Stimulated activated CD4-positive, alpha-beta T cell treated with anti-CD3 and anti-CD28 coated beads, Interleukin-1b, Interleukin-23, amount 100 ng/mL, for 4 hours (primary cell): ENCODE results near the gene ALLC.

Experiments used
- DNase-seq, 2 donors: peaks; one replicate each; pipeline ENCODE4 v3.0.0-alpha.2; 2020; ENCODE audit warnings: low read depth in 2 of 2

Gene ALLC

DNA sequence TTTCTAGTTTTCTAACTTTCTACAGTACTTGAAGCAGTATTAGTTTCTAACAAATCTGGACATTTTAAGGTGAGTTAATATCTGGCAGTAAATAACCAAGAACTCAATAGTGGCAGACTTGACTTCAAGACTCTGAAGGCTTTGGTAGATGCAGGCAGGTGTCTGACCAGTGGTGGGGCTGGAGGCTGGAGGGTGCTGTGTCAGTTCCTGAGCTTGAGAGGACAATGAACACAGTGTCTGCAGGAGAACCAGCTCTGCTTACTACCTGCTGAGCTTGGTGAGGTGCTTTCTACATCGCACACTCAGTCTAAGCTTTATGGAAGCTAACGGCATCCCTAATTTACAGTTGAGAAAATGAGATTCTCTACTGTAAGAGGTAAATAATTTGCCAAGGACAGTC, 21.2 kb downstream of the ALLC start:
- DNase-seq = no peak

DNA sequence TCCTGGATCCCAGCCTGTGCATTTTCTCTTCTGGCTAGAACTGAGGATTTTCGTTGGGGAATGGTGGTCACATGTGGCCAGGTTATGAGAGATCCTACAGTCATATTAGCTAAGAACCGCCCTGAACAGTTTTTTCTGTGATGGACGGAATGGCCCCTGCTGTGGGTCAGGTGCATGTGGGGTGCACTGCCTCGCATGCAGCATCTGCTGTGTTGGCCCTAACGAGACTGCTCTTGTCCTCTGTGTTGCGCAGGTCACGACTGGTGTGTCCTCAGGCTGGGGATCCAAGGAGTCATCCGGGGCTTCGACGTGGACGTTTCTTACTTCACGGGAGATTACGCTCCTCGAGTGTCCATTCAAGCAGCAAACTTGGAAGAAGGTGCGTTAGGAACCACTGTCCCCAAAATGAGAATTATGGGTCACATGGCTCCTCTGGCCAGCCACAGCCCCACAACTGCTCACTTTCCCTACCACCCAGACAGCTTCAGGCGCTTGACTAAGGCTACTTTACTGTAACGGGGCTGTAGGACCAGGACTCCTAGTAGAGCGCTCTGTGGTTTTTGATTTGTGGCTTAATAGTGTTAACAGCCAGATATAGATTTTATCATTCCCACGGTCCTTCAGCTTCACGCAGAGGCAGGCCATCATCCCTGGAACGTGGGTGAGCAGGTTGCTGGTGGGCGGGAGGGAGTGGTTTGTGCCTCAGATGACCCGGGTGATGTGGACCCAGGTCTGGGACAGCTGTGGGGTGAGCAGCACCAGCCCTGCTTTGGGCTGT, 21.8 kb downstream of the ALLC start:
- no peak for DNase-seq

DNA sequence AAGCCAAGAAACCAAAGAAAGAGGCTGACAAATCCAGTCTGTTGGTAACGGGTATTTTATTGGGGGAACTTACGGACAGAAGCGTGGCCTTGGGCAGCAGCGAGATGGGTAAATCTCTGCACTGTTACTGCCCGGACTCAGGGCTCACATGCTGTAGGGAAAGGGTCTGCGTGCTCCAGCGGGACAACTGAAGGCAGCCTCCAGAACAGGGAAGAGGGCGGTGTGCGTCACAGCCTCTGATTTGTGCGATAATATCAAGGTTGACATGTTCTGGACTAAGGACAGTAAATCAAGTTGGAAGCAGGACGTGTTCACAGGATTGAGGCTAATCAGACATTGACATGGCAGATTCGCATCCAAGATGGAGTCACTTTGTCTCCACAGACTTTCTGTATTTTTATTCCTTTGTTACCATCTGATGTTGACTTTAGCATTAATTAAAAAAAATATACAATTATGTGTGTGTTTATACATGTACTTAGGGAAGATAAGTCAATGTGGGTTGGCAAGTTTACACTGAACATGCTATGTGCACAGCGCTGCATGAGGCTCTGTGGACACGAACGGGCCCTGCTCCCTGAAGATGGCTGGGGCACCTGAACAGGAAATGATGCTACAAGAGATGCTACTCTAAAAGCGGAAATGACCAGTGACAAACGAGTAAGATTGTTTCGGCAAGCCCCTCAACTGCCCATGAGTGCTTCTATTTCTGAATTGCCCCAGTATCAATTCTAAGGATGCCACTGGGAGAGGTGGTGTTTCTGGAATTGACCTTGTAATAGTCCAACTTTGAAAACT, 22.7 kb downstream of the ALLC start:
- no peak for DNase-seq

DNA sequence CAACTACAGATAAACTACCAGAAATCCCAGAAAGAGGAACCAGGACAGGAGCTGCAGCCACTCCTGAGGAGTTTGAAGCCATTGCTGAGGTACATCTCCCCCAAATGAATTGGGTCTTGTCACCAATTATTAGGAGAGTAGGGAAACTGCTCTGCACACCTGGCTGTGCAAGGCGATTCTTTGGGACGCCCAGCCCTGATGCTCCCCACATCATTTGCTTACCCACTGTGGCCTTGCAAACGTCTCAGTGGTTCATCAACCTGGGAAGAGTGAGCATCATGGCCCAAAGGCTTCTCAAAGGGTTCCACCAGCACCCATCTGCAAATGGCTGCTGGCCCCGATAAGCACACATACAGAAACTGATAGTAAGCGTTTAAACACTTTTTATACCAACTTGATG, 23.6 kb downstream of the ALLC start:
- DNase-seq = no peak

DNA sequence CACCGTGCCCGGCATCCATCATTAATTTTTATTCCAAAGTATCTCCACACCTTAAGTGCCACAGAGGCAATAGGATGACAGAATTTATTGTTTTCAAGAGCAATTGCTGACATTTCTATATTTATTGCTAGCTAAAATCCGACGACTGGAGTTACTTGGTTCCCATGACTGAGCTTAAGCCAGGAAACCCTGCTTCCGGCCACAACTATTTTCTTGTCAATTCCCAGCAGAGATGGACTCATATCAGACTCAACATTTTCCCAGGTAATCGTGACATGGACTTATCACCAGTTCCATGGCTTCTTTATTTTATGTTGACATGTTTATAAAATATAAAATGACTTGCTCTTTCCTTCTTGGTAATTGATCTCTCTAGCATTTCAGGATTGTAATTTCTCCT, 24.8 kb downstream of the ALLC start:
- DNase-seq = no peak

DNA sequence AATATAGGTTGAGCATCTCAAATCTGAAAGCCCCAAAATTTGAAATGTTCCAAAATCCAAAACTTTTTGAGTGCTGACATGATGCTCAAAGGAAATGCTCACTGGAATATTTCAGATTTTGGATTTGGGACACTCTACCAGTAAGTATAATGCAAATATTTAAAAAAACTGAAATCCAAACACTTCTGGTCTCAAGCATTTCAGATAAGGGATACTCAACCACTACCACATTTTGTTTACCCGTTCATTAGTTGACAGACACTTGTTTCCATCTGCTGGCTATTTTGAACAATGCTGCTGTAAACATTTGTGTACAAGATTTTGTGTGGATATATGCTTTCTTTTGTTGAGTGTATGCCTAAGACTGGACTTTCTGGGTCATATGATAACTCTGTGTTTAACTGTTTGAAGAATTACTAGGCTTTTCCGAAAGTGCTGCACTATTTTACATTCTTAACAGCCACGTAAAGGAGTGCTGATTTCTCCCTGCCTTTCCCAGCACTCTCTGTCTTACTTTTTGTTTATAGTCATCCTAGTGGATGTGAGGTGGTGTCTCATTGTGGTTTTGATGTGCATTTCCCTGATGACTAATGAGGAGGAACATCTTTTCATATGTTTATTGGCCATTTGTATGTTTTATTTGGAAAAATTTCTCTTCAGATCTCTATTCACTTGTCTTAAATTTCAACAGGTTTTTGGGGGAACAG, 25.9 kb downstream of the ALLC start:
- no peak for DNase-seq

DNA sequence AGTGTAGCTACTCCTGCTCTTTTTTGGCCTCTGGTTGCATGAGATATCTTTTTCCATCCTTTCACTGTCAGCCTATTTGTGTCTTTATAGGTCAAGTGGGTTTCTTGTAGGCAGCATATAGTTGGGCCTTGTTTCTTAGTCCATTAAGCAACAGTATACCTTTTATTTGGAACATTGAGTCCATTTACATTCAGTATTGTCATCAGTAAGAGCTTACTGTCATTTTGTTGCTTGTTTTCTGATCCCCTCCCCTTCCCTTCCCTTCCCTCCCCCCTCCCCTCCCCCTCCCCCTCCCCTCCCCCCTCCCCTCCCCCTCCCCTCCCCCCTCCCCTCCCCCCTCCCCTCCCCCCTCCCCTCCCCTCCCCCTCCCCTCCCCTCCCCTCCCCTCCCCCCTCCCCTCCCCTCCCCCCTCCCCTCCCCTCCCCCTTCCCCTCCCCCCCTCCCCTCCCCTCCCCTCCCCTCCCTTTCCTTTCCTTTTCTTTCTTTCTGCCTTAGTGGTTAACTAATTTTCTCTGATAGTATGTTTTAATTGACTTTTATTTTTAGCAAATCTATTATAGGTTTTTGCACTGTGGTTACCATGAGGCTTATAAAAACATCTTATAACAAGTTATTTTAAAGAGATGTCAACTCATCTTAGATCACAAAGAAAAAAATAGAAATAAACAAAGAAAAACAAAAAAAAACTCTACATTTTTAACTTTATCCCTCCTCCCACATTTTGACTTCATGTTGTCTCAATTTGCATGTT, 32.2 kb downstream of the ALLC start:
- DNase-seq = no peak

DNA sequence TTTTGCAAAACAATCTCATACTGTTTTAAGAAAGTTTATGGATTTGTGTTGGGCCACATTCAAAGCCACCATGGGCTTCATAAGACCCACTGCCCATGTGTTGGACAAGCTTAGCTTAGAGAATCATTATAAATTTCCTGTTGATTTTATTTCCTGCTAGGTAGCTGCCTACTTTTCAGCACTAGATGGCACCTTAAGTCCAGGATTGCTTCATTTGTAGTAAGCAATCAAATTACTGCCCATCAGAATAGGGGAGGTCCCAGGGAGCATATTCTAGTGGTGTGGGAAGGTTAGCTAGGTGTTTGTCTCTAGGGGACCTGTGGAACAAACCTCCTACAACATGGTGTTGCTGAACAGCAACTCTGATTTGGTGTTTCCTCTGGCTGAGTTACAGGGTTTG, 34.4 kb downstream of the ALLC start:
- DNase-seq = no peak

DNA sequence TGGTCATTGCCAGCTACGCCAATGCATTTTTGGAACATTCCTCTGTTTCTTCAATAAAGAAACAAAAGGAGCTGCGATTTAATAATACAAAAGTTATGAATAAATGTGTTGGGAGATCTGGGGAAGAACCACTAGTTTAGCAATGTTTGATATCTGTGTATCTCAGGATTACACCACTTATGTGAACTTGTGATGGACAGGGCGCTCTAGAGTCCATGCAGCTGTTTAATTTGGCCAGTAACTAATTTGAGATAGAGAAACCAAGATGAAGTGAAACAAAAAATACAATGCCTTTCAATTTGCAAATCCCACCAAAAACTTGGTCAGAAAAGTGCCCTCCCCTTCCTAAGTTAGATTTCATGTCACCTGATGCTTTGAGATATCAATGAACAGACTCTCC, 38.5 kb downstream of the ALLC start:
- no peak for DNase-seq

DNA sequence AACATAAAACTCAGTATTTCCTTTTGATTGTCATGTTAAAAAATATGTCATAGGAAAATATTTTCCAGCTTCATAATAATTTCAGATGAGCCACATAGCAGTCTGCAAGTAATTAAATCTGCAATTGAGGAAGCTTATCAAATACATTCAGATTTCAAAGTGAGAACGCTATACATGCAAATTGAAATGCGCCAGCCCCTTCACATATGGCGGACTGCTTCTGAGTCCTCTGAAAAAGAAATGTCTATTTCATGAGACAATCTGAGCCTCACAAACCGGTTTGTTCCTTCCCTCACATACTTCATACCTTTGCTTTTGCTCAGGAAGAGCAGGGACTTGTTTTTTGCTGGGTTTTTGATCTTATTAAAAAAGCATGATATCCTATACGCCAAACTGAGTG, 43.1 kb downstream of the ALLC start:
- DNase-seq = no peak

DNA sequence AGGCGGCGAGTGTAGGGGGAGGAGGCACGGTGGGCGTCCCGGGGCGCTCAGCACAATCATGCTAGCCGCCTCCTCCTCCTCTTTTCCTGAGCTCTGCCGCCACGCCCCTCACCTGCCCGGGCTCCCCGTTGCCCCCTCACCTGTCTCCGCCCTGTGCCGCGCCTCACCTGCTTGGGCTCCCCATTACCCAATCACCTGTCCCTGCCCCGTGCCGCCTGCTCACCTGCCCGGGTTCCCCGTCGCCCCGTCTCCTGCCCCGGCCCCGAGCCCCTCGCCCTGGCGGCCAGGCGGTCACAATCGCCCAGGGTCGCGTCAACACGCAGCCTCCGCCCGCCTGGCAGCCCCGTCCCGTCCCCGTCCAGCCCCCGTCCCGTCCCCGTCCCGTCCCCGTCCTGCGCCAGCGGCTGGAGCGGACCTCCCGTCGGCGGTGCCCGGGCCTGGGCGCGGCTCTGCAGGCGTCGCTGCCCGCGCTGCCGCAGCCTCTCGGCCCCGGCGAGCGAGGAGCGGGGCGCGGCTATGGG, 45.3 kb downstream of the ALLC start, which contains the start of gene DCDC2C:
Gene DCDC2C, plus strand, starts transcription at position 340 of the 521 bp plus-strand sequence. Its CDS starts 177 bp downstream, at position 517.
- DNase-seq = no peak

DNA sequence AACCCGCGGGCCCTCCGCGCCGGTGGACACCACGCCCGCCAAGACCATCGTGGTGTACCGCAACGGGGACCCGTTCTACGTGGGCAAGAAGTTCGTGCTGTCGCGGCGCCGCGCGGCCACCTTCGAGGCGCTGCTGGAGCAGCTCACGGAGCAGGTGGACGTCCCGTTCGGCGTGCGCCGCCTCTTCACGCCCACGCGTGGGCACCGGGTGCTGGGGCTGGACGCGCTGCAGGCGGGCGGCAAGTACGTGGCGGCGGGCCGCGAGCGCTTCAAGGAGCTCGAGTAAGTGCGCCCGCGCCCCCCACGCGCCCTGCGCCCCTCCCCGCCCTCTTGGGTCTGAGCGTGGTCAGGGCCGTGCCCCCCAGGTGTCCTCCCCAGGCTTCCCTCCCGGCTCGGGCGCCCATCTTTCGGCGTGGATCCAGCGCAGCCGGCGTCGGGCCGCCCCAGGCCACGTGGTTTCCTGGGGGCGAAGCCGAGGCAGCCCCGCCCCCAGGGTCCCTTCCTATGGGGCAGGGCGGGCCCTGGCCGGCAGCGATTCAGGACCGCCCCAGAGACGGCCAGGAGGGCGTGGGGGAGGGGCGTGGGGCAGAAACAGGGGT, 45.9 kb downstream of the ALLC start:
- DNase-seq = no peak

DNA sequence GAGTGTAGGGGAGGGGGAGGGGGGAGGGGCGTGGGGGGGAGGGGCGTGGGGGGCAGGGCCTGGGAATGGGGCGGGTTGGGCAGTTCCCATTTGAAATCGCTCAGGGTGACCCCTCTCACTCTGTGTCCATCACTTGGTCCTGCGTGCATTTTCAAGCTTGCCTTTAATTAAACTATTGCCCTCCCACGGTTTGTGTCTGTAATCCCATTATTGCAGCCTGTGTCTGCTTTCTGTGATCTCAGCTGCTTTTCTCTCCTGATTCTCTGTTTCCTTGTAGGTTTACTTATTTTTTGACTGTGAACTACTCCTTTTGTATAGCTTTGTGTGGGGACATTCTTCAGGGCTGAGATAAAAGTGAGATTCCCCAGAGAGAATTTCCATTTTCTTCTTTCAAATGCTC, 46.7 kb downstream of the ALLC start:
- DNase-seq = no peak

DNA sequence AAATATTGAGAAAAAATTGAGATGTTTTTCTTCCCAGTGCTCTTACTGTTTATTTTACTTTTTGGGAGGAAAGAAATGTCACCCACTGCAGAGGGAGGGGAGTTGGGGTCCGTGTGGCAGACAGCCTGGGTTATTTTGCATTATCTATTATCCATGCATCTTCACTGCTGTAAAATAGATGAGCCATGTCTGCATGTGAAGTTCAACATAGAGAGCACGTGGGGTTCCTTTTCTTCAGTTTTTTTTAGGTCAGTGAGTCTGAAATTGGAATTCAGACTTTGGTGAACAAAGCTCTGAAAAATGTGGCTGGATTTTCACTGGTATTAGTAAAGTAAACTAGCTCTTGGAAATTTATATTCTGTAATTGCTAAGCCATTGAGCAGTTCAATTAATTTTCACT, 47.8 kb downstream of the ALLC start:
- DNase-seq = no peak

DNA sequence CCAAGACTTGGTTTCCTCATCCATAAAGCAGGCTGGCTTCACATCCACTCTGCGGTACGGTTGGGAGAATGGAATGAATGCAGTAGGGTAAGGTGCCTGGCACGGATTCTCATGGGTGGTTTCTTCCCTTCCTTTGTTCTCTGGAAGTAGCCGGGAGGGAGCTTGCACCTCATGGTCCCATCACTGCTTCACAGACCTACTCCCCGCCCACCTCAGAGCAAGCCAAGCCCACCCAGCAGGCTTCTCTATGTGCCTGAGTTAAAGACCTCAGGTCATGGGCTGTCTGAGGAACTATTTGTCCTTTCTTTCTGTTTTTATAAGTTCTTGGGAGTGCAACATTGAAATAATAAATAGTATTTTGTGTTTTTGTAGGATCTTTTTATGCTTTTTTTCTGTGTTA, 48.9 kb downstream of the ALLC start:
- DNase-seq = no peak

DNA sequence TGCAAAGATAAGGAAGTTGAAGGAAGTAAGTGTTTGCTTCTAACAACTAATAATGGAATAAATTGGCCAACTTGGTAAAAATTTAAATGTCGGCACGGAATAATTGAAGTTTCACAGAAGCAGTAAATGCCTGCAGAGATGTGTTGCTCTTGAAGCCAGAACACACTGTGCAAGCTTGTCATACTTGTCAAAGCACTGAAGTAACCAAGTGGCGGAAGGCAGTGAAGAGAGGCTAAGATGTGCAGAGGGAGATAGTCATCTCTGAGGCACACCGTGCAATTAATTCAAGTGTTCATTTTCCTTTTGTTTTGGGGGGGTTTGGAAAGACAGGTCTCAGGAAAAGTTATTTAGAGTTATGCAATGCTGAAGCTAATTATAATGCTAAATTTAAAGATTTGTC, 50.6 kb downstream of the ALLC start:
- no peak for DNase-seq

DNA sequence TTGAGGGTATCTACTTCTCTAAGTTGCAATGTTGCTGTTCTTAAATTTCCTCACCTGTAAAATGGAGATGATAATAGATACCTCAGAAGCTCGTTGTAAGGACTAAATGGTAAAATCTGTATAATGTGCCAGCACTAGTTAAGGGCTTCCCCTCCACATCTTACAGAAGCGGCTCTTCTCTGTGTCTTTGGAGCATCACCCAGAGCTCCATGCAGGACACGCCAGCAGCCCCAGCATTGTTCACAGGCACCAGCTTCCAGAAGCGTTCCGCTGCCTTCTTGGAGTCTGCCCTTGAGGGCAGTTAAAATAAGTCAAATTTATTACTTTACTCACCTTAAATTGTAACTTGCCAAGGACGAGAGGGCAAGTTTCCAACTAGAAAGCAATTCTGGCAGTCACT, 51.2 kb downstream of the ALLC start:
- DNase-seq = no peak

DNA sequence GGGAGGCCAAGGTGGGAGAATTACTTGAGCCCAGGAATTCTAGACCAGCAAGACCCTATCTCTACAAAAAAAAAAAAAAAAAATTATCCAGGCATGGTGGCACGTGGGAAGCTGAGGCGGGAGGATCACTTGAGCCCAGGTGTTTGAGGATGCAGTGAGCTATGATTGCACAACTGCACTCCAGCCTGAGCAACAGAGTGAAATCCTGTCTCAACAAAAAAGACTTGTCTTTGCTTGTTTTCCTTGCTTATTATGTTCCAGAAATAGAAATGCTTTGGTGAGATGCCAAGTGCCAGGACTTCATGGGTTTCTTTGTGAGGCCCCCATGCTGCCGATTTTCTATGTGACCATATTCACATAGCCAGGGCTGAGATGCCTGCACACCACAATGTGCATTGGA, 54.4 kb downstream of the ALLC start:
- DNase-seq = no peak

DNA sequence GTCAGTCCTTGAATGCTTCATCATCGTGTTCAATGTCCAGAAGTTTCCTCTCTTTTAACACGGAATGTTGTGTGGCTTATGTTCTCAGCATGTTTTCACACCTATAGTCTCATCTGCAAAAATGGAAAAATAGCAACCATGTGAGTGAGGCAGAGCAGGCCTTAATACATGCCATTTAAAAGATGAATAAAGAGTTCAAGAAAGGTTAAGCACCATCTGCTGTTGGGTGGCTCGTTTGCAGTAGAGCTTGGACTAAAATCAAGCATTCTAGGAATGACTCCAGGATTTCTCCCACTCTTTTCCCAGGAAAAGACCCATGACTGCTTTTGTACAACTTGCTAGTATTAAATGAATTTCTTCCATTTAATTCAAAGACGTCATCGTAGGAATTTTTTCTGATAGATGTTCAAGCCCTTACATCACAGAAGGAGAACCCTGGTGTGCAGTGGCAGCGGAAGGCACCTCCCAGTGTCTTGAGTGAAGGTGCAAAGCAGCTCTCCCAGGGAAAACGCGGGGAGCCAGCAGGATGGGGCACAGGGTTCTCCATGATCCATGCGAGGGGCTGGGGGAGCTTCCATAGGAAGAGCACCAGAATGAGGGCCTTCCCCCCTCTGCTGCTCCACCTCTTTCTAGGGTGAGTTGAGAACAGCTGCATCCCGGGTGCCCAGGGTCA, 55.0 kb downstream of the ALLC start:
- DNase-seq = no peak

DNA sequence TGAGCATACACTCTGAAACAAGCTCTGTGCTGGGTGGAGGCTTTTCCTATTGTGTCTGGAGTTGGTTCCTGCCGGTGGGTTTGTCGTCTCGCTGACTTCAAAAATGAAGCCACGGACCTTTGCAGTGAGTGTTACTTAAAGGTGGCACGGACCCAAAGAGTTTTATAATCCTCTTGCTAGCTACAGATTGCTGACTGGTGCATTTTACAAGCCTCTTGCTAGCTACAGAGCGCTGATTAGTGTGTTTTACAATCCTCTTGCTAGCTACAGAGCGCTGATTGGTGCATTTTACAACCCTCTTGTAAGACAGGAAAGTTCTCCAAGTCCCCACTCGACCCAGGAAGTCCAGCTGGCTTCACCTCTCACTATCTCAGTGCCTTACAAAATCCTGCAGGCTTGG, 60.7 kb downstream of the ALLC start:
- no peak for DNase-seq

DNA sequence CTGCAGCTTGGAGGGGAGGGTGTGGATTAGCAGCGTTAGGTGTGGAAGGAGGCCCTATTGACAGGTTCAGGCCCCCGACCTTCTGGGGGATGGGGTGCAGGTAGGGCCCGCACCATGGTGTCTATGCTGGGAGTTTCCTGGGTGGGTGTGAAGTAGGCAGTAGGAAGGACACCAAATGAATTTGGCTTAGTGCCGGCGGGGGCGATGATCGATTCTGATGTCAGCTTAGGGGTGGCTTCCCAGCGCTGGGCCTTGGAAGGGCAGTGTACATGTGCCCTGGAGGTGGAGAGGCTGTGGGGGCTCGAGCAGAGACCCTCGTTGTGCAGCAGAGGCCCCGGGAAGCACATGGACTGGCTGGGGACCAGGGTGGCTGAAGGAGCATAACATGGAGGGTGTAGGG, 67.0 kb downstream of the ALLC start:
- no peak for DNase-seq
